H1 (cell line): ENCODE data around the gene CGB2. TPM values are rescaled to one million over a fixed set of nuclear protein-coding genes. Genes with fewer than 3 reads are reported as not detected.

Experiments
- CTCF ChIA-PET: fragments of 300-600 bp; sonication (Branson Sonifier 250); formaldehyde crosslinking; loops from one replicate; lab custom pipeline; 2021; ENCODE audit not compliant: partially characterized antibody; lab: Charles Lee
- POLR2A ChIA-PET: fragments of 300-600 bp; sonication (Branson Sonifier 250); formaldehyde crosslinking; loops from one replicate; lab custom pipeline; 2021; ENCODE audit warnings: inconsistent platforms; ENCODE audit not compliant: partially characterized antibody; lab: Charles Lee
- DNase-seq, 2 experiments: peaks; one replicate each; pipeline versions ENCODE4 v3.0.0 to v3.0.0-alpha.2; 2010 to 2022; ENCODE audit warnings: low spot score in 2 of 2, low read depth in 1 of 2, mixed read lengths in 1 of 2
- FAIRE-seq: peaks from 2 replicates; lab custom pipeline; 2011; peaks lifted over from hg19 to GRCh38; lab: Jason Lieb, UNC
- H2AFZ ChIP-seq: 2 replicates; pipeline ENCODE4 v1.8.1; 2012; ENCODE audit warnings: low read length, inconsistent platforms
- H2AK5ac ChIP-seq: 2 replicates; pipeline ENCODE4 v1.6.1; 2013; ENCODE audit warnings: low read depth, low read length
- H2BK120ac ChIP-seq: replicated peaks from 2 replicates; pipeline ENCODE3; 2013; ENCODE audit warnings: low read depth, low read length, inconsistent platforms
- H2BK12ac ChIP-seq: 2 replicates; pipeline ENCODE4 v1.6.1; 2013; ENCODE audit warnings: low read depth, low read length
- H2BK15ac ChIP-seq: 2 replicates; pipeline ENCODE4 v1.6.1; 2013; ENCODE audit warnings: low read length
- H2BK20ac ChIP-seq: 2 replicates; pipeline ENCODE4 v1.6.1; 2013; ENCODE audit warnings: low read length
- H2BK5ac ChIP-seq: 2 replicates; pipeline ENCODE4 v1.6.1; 2013; ENCODE audit warnings: low read depth, low read length
- H3K14ac ChIP-seq: 2 replicates; pipeline ENCODE4 v1.6.1; 2013; ENCODE audit warnings: inconsistent platforms; ENCODE audit not compliant: insufficient read length
- H3K18ac ChIP-seq: 2 replicates; pipeline ENCODE4 v1.6.1; 2013; ENCODE audit warnings: low read length; ENCODE audit errors: extremely low read depth
- H3K23ac ChIP-seq: 2 replicates; pipeline ENCODE4 v1.6.1; 2013; ENCODE audit warnings: inconsistent platforms; ENCODE audit not compliant: insufficient read length
- H3K23me2 ChIP-seq: 2 replicates; pipeline ENCODE4 v1.6.1; 2013; ENCODE audit warnings: low read depth, low read length
- H3K27ac ChIP-seq: 2 replicates; pipeline ENCODE4 v1.6.1; 2011; ENCODE audit warnings: low read depth, low read length, inconsistent platforms
- H3K27me3 ChIP-seq, 4 experiments: replicated peaks in 1 of 4; 1 replicate in 1 of 4; 2 replicates in 3 of 4; pipeline versions ENCODE4 v1.6.1 to v1.8.1; 2011 to 2013; ENCODE audit warnings: low read length in 3 of 4, mild to moderate bottlenecking in 3 of 4, inconsistent platforms in 2 of 4, mixed read lengths in 2 of 4, moderate library complexity in 1 of 4; ENCODE audit not compliant: control insufficient read depth in 3 of 4, insufficient read depth in 3 of 4; ENCODE audit errors: extremely low read depth in 1 of 4
- H3K36me3 ChIP-seq, 4 experiments: 2 replicates each; pipeline versions ENCODE4 v1.6.1 to v1.8.1; 2011 to 2013; ENCODE audit warnings: mild to moderate bottlenecking in 4 of 4, low read length in 3 of 4, moderate library complexity in 2 of 4, control low read depth in 1 of 4, inconsistent platforms in 1 of 4; ENCODE audit not compliant: insufficient read depth in 4 of 4, control insufficient read depth in 2 of 4
- H3K4ac ChIP-seq: replicated peaks from 2 replicates; pipeline ENCODE3; 2013; ENCODE audit warnings: low read length, low read depth, mixed read lengths, inconsistent platforms; ENCODE audit not compliant: insufficient read length
- H3K4me1 ChIP-seq, 4 experiments: replicated peaks in 1 of 4; 1 replicate in 1 of 4; 2 replicates in 3 of 4; pipeline versions ENCODE4 v1.6.1 to v1.8.1; 2011 to 2013; ENCODE audit warnings: low read length in 3 of 4, inconsistent platforms in 2 of 4, mixed read lengths in 1 of 4; ENCODE audit not compliant: insufficient read depth in 4 of 4, control insufficient read depth in 3 of 4
- H3K4me2 ChIP-seq, 2 experiments: 2 replicates each; pipeline versions ENCODE4 v1.6.1 to v1.8.1; 2011 to 2013; ENCODE audit warnings: low read depth in 2 of 2, low read length in 2 of 2, control low read depth in 1 of 2, inconsistent platforms in 1 of 2, mild to moderate bottlenecking in 1 of 2; ENCODE audit not compliant: insufficient read depth in 1 of 2
- H3K4me3 ChIP-seq, 4 experiments: fragments of 200-600, 300-600 bp in 1 of 4; sonication (generic), shearing (Covaris generic), sonication (Bioruptor Twin) in 1 of 4; 2 replicates each; pipeline versions ENCODE4 v1.5.1 to v1.8.1; 2011 to 2016; ENCODE audit warnings: low read length in 4 of 4, low read depth in 3 of 4, control low read depth in 2 of 4, inconsistent platforms in 2 of 4, mild to moderate bottlenecking in 2 of 4, mixed read lengths in 1 of 4, moderate library complexity in 1 of 4; ENCODE audit not compliant: insufficient read depth in 2 of 4; ENCODE audit errors: extremely low read depth in 1 of 4
- H3K56ac ChIP-seq: replicated peaks from 2 replicates; pipeline ENCODE3; 2013; ENCODE audit warnings: low read depth, mild to moderate bottlenecking, mixed read lengths, low read length, inconsistent platforms; ENCODE audit not compliant: insufficient read length
- H3K79me1 ChIP-seq: 2 replicates; pipeline ENCODE4 v1.6.1; 2013; ENCODE audit warnings: low read depth, low read length, control low read depth
- H3K79me2 ChIP-seq, 2 experiments: 2 replicates each; pipeline versions ENCODE4 v1.6.1 to v1.8.1; 2012 to 2013; ENCODE audit warnings: low read length in 2 of 2, mild to moderate bottlenecking in 2 of 2, inconsistent platforms in 1 of 2; ENCODE audit not compliant: insufficient read depth in 2 of 2, control insufficient read depth in 1 of 2
- H3K9ac ChIP-seq, 4 experiments: replicated peaks in 1 of 4; 1 replicate in 1 of 4; 2 replicates in 3 of 4; pipeline versions ENCODE4 v1.6.1 to v1.8.1; 2011 to 2013; ENCODE audit warnings: low read depth in 3 of 4, low read length in 3 of 4, control low read depth in 2 of 4, mild to moderate bottlenecking in 2 of 4, moderate library complexity in 2 of 4, inconsistent platforms in 1 of 4; ENCODE audit errors: extremely low read depth in 1 of 4
- H3K9me3 ChIP-seq, 2 experiments: 2 replicates each; pipeline versions ENCODE4 v1.6.1 to v1.8.1; 2012 to 2013; ENCODE audit warnings: mild to moderate bottlenecking in 2 of 2, moderate library complexity in 2 of 2, control low read depth in 1 of 2, inconsistent platforms in 1 of 2, low read depth in 1 of 2, low read length in 1 of 2, mixed read lengths in 1 of 2; ENCODE audit not compliant: insufficient read depth in 2 of 2
- H4K20me1 ChIP-seq, 2 experiments: replicated peaks in 1 of 2; 2 replicates each; pipeline versions ENCODE3 to v1.8.1; 2011 to 2013; ENCODE audit warnings: inconsistent platforms in 2 of 2, low read length in 2 of 2, mild to moderate bottlenecking in 1 of 2; ENCODE audit not compliant: insufficient read depth in 2 of 2, control insufficient read depth in 1 of 2
- H4K5ac ChIP-seq: 2 replicates; pipeline ENCODE4 v1.6.1; 2013; ENCODE audit warnings: low read length, low read depth, mixed read lengths, inconsistent platforms; ENCODE audit not compliant: insufficient read length
- H4K8ac ChIP-seq: 2 replicates; pipeline ENCODE4 v1.8.0; 2013; ENCODE audit warnings: mild to moderate bottlenecking, moderate library complexity, low read length, inconsistent platforms; ENCODE audit not compliant: insufficient read depth; ENCODE audit errors: extremely low read depth
- H4K91ac ChIP-seq: replicated peaks from 2 replicates; pipeline ENCODE3; 2013; ENCODE audit warnings: low read length, mixed read lengths, inconsistent platforms; ENCODE audit not compliant: insufficient read length
- KDM1A ChIP-seq: fragments of 200-600, 300-600 bp; sonication (generic); IDR thresholded peaks from 2 replicates; pipeline ENCODE4 v1.7.1; 2016; ENCODE audit warnings: mild to moderate bottlenecking, low read length, borderline replicate concordance
- POLR2A ChIP-seq, 2 experiments: IDR thresholded peaks; 1 replicate in 1 of 2; 2 replicates in 1 of 2; pipeline ENCODE4 v1.6.1; 2011; ENCODE audit warnings: low read depth in 2 of 2, low read length in 2 of 2, mild to moderate bottlenecking in 2 of 2; ENCODE audit errors: control extremely low read depth in 1 of 2
- WGBS, 2 experiments: shearing (Covaris generic) in 1 of 2; methylation state at CpG; one replicate each; pipeline versions ENCODE4 v1.1.6 to v1.1.7; 2013 to 2015; ENCODE audit warnings: low lambda C conversion rate in 2 of 2, mixed read lengths in 2 of 2, inconsistent platforms in 1 of 2, low coverage in 1 of 2, missing lambda C conversion rate in 1 of 2; ENCODE audit not compliant: insufficient replicate concordance in 2 of 2, insufficient coverage in 1 of 2, insufficient read length in 1 of 2; ENCODE audit errors: extremely low coverage in 1 of 2, missing lambda C conversion rate in 1 of 2; 5-methylcytosine and 5-hydroxymethylcytosine counted together
- polyA plus RNA-seq, 7 experiments: library from polyadenylated mRNA; depleted of rRNA in 3 of 7; stranded (reverse) in 5 of 7; unstranded in 2 of 7; fragments of >200 nt in 5 of 7; fragments of 200-250 nt in 2 of 7; gene quantifications; 1 replicate in 5 of 7; 2 replicates in 1 of 7; 4 replicates in 1 of 7; pipeline versions ENCODE4 v1.2.1 to v1.2.3, GENCODE V29; 2011 to 2013; ENCODE audit warnings: missing spikeins in 2 of 7, mixed read lengths in 2 of 7
- total RNA-seq: library from RNA; stranded (reverse); fragmentation: NEBNext Ultra II Directional; extraction: Animal tissue kit (Norgen Biotek cat#: 25700); gene quantifications from 2 replicates; pipeline ENCODE4 v1.2.1, GENCODE V29; 2021

The CGB2 gene
- total and polyA plus RNA-seq, 2 of the 8 experiments (the other 6 are each of a cell fraction or from before 2014, with no cell fraction given): 0.71 to 3.2 TPM

- Histone ChIP-seq H3K4me3 (no peak overlapping the region), H2BK120ac (no peak overlapping the region), H3K27me3 (no peaks in the 10 kb centered on the region), H4K5ac (no peak overlapping the region), H3K9ac (no peak overlapping the region), H3K56ac (no peak overlapping the region), H2BK5ac (no peak overlapping the region), H3K4ac (no peak overlapping the region), H2AFZ (no peak overlapping the region), H3K27ac (no peak overlapping the region), H3K79me2 (peaks cover 11 to 26% of the 10 kb centered on the region in 2 experiments; a peak in 3 of 4 replicates), H3K4me2 (peak overlapping the region in 1 of 2 experiments; percentile 91; a peak in 1 of 4 replicates), H3K36me3 (peaks cover 0 to 13% (median 5%) of the 10 kb centered on the region in 4 experiments; a peak in 4 of 8 replicates), H2AK5ac (no peak overlapping the region), H3K79me1 (peaks cover 15% of the 10 kb centered on the region), H3K9me3 (no peaks in the 10 kb centered on the region), H2BK12ac (no peak overlapping the region), H4K91ac (no peak overlapping the region), H2BK15ac (no peak overlapping the region), H3K4me1 (peaks cover 0 to 3% (median 0%) of the 10 kb centered on the region in 4 experiments; a peak in 2 of 7 replicates), H3K14ac (no peak overlapping the region), H3K23me2 (peaks cover 8% of the 10 kb centered on the region; the same call in 1 of the 2 replicates), H3K18ac (no peak overlapping the region), H3K23ac (no peak overlapping the region), H4K20me1 (peaks cover 0 to 13% of the 10 kb centered on the region in 2 experiments), H4K8ac (no peak overlapping the region), H2BK20ac (no peak overlapping the region)
- WGBS, 2 experiments: 90% methylated on average over 21 of the region's 22 CpGs; no CpG with 5 or more reads in 1 of the 2 experiments
- ChIA-PET POLR2A (interaction anchor here (1.2 to 4.4 kb wide), 5 partner anchors 8 to 154 kb away, joined by 3 to 37 read pairs (median 9); partner anchors contain the start of genes FTL and NUCB1), CTCF (interaction anchor here (0.8 to 2.9 kb wide), 7 partner anchors 11 to 155 kb away, joined by 3 to 13 read pairs (median 3); no protein-coding TSS in a partner anchor)
- DNase-seq (no peak), FAIRE-seq (no peak)
- TF ChIP-seq KDM1A: no peak
- TF ChIP-seq POLR2A (IDR thresholded peaks at IDR 0.05; ENCODE audit: control extremely low read depth in 1 of 2, low read depth in 2 of 2, low read length in 2 of 2): no peak
Measured at GRCh38 chr19:48991011-48991609, 40.6 kb upstream of the CGB2 start.
